ENCODE measurements around the gene KLF15. TPM values are rescaled to one million over a fixed set of nuclear protein-coding genes. Genes with fewer than 3 reads are reported as not detected.

KLF15 gene
- total and polyA plus RNA-seq, 2 of the 8 experiments (the other 6 are each of a cell fraction or from before 2014, with no cell fraction given), result 15.7 to 19.5 TPM

GRCh38 chr3:126321490-126321889 lies 35.7 kb downstream of the KLF15 start:
- no peak for FAIRE-seq
- Histone ChIP-seq H3K23me2 (ENCODE audit: low read depth, low read length) (no peaks in the 10 kb centered on the region), H4K91ac (replicated peaks; ENCODE audit: insufficient read length, low read length) (no peak overlapping the region), H3K79me2 (ENCODE audit: control insufficient read depth in 1 of 2, insufficient read depth in 2 of 2, low read length in 2 of 2) (no peaks in the 10 kb centered on the region), H2AK5ac (ENCODE audit: low read depth, low read length) (no peak overlapping the region), H3K4me3 (ENCODE audit: extremely low read depth in 1 of 4, insufficient read depth in 2 of 4, low read depth in 3 of 4, low read length in 4 of 4) (no peak overlapping the region), H4K5ac (ENCODE audit: insufficient read length, low read depth, low read length) (no peak overlapping the region), H3K9me3 (ENCODE audit: insufficient read depth in 2 of 2, low read depth in 1 of 2, low read length in 1 of 2) (peaks cover 0 to 2% of the 10 kb centered on the region in 2 experiments; a peak in 1 of 4 replicates), H3K14ac (ENCODE audit: insufficient read length) (no peak overlapping the region), H3K27me3 (replicated peaks in 1 of 4; ENCODE audit: control insufficient read depth in 3 of 4, extremely low read depth in 1 of 4, insufficient read depth in 3 of 4, low read length in 3 of 4) (no peaks in the 10 kb centered on the region; a peak in 1 of 7 replicates), H3K9ac (replicated peaks in 1 of 4; ENCODE audit: extremely low read depth in 1 of 4, low read depth in 3 of 4, low read length in 3 of 4) (no peak overlapping the region), H4K8ac (ENCODE audit: extremely low read depth, insufficient read depth, low read length) (no peak overlapping the region), H3K56ac (replicated peaks; ENCODE audit: insufficient read length, low read depth, low read length) (no peak overlapping the region), H3K4ac (replicated peaks; ENCODE audit: insufficient read length, low read depth, low read length) (no peak overlapping the region), H2BK15ac (ENCODE audit: low read length) (no peak overlapping the region), H3K4me1 (replicated peaks in 1 of 4; ENCODE audit: control insufficient read depth in 3 of 4, insufficient read depth in 4 of 4, low read length in 3 of 4) (peaks cover 0 to under 1% (median 0%) of the 10 kb centered on the region in 4 experiments; a peak in 1 of 7 replicates), H3K79me1 (ENCODE audit: low read depth, low read length) (no peaks in the 10 kb centered on the region), H4K20me1 (replicated peaks in 1 of 2; ENCODE audit: control insufficient read depth in 1 of 2, insufficient read depth in 2 of 2, low read length in 2 of 2) (no peaks in the 10 kb centered on the region), H3K23ac (ENCODE audit: insufficient read length) (no peak overlapping the region), H2BK20ac (ENCODE audit: low read length) (no peak overlapping the region), H2AFZ (ENCODE audit: low read length) (no peak overlapping the region), H2BK5ac (ENCODE audit: low read depth, low read length) (no peak overlapping the region), H3K36me3 (ENCODE audit: control insufficient read depth in 2 of 4, insufficient read depth in 4 of 4, low read length in 3 of 4) (no peaks in the 10 kb centered on the region), H3K4me2 (ENCODE audit: insufficient read depth in 1 of 2, low read depth in 2 of 2, low read length in 2 of 2) (no peak overlapping the region), H3K27ac (ENCODE audit: low read depth, low read length) (no peak overlapping the region), H3K18ac (ENCODE audit: extremely low read depth, low read length) (no peak overlapping the region), H2BK12ac (ENCODE audit: low read depth, low read length) (no peak overlapping the region), H2BK120ac (replicated peaks; ENCODE audit: low read depth, low read length) (no peak overlapping the region)
- ChIA-PET POLR2A (ENCODE audit: partially characterized antibody) (interaction anchor here (1.0 kb wide), 1 partner anchor 27 kb away, joined by 3 read pairs; no protein-coding TSS in a partner anchor), CTCF (ENCODE audit: partially characterized antibody) (no interaction called here)
- WGBS, 2 experiments (ENCODE audit: extremely low coverage in 1 of 2, insufficient coverage in 1 of 2, insufficient read length in 1 of 2, insufficient replicate concordance in 2 of 2, low coverage in 1 of 2, low lambda C conversion rate in 2 of 2, missing lambda C conversion rate in 1 of 2), result 86% methylated on average over 9 of the region's 9 CpGs; no CpG with 5 or more reads in 1 of the 2 experiments
- no peak for DNase-seq (ENCODE audit: low read depth in 1 of 2, low spot score in 2 of 2)
- TF ChIP-seq NRF1 (IDR thresholded peaks at IDR 0.05; ENCODE audit: low read depth, low read length) (no peak), JUN (IDR thresholded peaks at IDR 0.05; ENCODE audit: low read depth, low read length) (no peak), HDAC2 (IDR thresholded peaks at IDR 0.05; ENCODE audit: borderline replicate concordance in 1 of 2, low read depth in 2 of 2, low read length in 2 of 2) (no peak), ATF3 (IDR thresholded peaks at IDR 0.05; ENCODE audit: insufficient read depth, low read depth, low read length) (no peak), GABPA (IDR thresholded peaks at IDR 0.05; ENCODE audit: borderline replicate concordance, insufficient read depth, low read length) (no peak), TAF7 (optimal IDR thresholded peaks at IDR 0.05; ENCODE audit: borderline replicate concordance, low read depth, low read length) (no peak), HDAC6 (IDR thresholded peaks at IDR 0.05; ENCODE audit: low read depth, low read length) (no peak), MAFK (IDR thresholded peaks at IDR 0.05; ENCODE audit: low read depth, low read length) (no peak), SIX5 (IDR thresholded peaks at IDR 0.05; ENCODE audit: low read depth, low read length) (no peak), TBP (IDR thresholded peaks at IDR 0.05; ENCODE audit: low read depth, low read length) (no peak), CBX5 (IDR thresholded peaks at IDR 0.05; ENCODE audit: low read depth, low read length) (no peak), NANOG (IDR thresholded peaks at IDR 0.05; ENCODE audit: insufficient read depth, low read depth, low read length, poor library complexity, severe bottlenecking) (no peak), CEBPB (IDR thresholded peaks at IDR 0.05; ENCODE audit: low read depth, low read length) (no peak), TEAD4 (IDR thresholded peaks at IDR 0.05; ENCODE audit: low read depth, low read length) (no peak)

Measured in H1 (cell line).